ENCODE data around the gene RBM47.

Gene RBM47

GRCh38 chr4:40492691-40493090 lies 137.0 kb downstream of the RBM47 start:
- no peak overlapping the region for H3K4me3 Mint-ChIP-seq
- H3K9me3 Mint-ChIP-seq: no peaks in the 10 kb centered on the region
- H3K27me3 Mint-ChIP-seq: no peaks in the 10 kb centered on the region
- peak overlapping the region; percentile 43 for H3K27ac Mint-ChIP-seq
- peaks cover 87% of the 10 kb centered on the region for H3K36me3 Mint-ChIP-seq (ENCODE audit: low read depth)
- peaks cover 74% of the 10 kb centered on the region for H3K4me1 Mint-ChIP-seq (ENCODE audit: low read depth)
- intact Hi-C loops (cut with micrococcal nuclease): no loop called here

DNA sequence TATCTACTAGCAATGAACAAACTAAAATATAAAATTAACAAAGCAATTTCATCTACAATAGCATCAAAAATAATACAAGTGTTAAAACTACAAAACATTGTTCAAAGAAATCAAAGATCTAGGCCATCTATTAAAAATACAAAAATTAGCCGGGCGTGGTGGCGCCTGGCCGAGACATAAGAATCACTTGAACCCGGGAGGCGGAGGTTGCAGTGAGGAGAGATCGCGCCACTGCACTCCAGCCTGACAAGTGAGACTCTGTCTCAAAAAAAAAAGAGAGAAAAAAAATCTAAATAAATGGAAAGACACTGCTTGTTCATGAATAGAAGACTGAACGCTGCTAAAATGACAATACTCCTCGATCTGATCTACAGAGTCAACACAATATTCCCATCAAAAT lies 139.2 kb downstream of the RBM47 start:
- Mint-ChIP-seq H3K27me3 (no peaks in the 10 kb centered on the region), H3K4me1 (ENCODE audit: low read depth) (peaks cover 84% of the 10 kb centered on the region), H3K27ac (peak overlapping the region; percentile 64), H3K36me3 (ENCODE audit: low read depth) (peaks cover 76% of the 10 kb centered on the region), H3K9me3 (no peaks in the 10 kb centered on the region), H3K4me3 (no peak overlapping the region)
- intact Hi-C loops (cut with micrococcal nuclease): no loop called here

- intact Hi-C loops (cut with micrococcal nuclease): no loop called here
- Mint-ChIP-seq H3K36me3 (ENCODE audit: low read depth) (peaks cover 76% of the 10 kb centered on the region), H3K27me3 (no peaks in the 10 kb centered on the region), H3K9me3 (no peaks in the 10 kb centered on the region), H3K27ac (peak overlapping the region; percentile 64), H3K4me3 (no peak overlapping the region), H3K4me1 (ENCODE audit: low read depth) (peaks cover 86% of the 10 kb centered on the region)
These were observed 139.7 kb downstream of the RBM47 start for GRCh38 chr4:40489961-40490360.

GRCh38 chr4:40486534-40486933 lies 143.1 kb downstream of the RBM47 start:
- intact Hi-C loops (cut with micrococcal nuclease): no loop called here
- H3K27ac Mint-ChIP-seq: peak overlapping the region; percentile 27

GRCh38 chr4:40484346-40485090 lies 145.1 kb downstream of the RBM47 start:
- peaks cover 80% of the 10 kb centered on the region for H3K36me3 Mint-ChIP-seq (ENCODE audit: low read depth)
- peaks cover 59% of the 10 kb centered on the region for H3K4me1 Mint-ChIP-seq (ENCODE audit: low read depth)
- no peak overlapping the region for H3K27ac Mint-ChIP-seq
- intact Hi-C loops (cut with micrococcal nuclease): no loop called here
- no peaks in the 10 kb centered on the region for H3K9me3 Mint-ChIP-seq
- no peak overlapping the region for H3K4me3 Mint-ChIP-seq
- H3K27me3 Mint-ChIP-seq: no peaks in the 10 kb centered on the region

More at GRCh38 chr4:40486534-40486933, 143.1 kb downstream of the RBM47 start:
- H3K4me1 Mint-ChIP-seq (ENCODE audit: low read depth): peaks cover 79% of the 10 kb centered on the region
- no peak overlapping the region for H3K4me3 Mint-ChIP-seq
- H3K36me3 Mint-ChIP-seq (ENCODE audit: low read depth): peaks cover 75% of the 10 kb centered on the region
- no peaks in the 10 kb centered on the region for H3K9me3 Mint-ChIP-seq
- no peaks in the 10 kb centered on the region for H3K27me3 Mint-ChIP-seq

DNA sequence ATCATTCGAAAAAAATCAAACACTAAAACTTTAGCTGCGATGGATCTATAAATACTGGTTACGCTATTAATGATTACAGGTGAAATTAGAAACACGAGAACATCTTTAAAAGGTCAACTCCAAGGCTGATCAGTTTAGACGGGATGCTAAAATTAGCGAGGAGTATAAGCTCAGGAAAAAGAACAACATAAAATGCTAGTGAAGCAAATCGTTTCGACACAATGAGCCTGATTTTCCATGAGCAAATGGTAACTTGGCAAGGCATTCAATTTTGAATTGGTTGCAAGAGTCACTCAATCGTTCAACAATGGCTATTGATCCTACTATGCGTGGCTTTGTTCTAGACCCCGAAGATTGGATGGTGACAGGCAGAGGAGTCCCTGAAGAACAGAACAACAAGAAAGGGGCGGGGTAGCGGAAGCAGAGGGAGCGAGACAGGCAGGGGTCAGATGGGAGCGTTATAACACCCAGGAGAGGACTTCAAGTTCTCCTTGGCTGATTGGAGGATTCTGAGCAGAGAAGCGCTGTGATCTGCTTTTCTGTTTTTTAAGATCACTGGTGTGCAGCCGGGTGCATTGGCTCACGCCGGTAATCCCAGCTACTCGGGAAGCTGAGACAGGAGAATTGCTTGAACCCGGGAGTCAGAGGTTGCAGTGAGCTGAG lies 146.5 kb downstream of the RBM47 start:
- Mint-ChIP-seq H3K4me1 (ENCODE audit: low read depth) (peaks cover 50% of the 10 kb centered on the region), H3K27me3 (no peaks in the 10 kb centered on the region), H3K9me3 (no peaks in the 10 kb centered on the region), H3K4me3 (no peak overlapping the region), H3K36me3 (ENCODE audit: low read depth) (peaks cover 71% of the 10 kb centered on the region), H3K27ac (no peak overlapping the region)
- intact Hi-C loops (cut with micrococcal nuclease): no loop called here

DNA sequence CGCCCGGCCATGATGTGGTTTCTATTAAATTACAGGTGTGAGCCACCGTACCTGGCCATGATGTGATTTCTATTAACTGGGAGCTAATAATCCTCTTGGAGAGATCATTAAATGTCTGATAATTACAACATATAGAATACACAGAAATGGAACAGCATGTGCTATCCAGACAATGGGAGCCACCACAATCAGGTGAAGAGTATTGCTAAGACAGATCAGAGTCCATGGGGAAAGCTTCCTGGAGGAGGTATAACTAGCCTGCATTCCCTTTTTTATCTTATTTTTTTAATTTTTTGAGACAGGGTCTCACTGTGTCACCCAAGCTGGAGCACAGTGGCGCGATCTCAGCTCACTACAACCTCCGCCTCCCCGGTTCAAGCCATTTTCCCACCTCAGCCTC lies 147.7 kb downstream of the RBM47 start:
- H3K9me3 Mint-ChIP-seq: no peaks in the 10 kb centered on the region
- H3K27ac Mint-ChIP-seq: no peak overlapping the region
- peaks cover 46% of the 10 kb centered on the region for H3K4me1 Mint-ChIP-seq (ENCODE audit: low read depth)

GRCh38 chr4:40480291-40480690 lies 149.4 kb downstream of the RBM47 start:
- Mint-ChIP-seq H3K27me3 (no peaks in the 10 kb centered on the region), H3K36me3 (ENCODE audit: low read depth) (peaks cover 75% of the 10 kb centered on the region), H3K9me3 (no peaks in the 10 kb centered on the region), H3K27ac (no peak overlapping the region), H3K4me1 (ENCODE audit: low read depth) (peaks cover 55% of the 10 kb centered on the region), H3K4me3 (no peak overlapping the region)
- intact Hi-C loops (cut with micrococcal nuclease): no loop called here

More for the DNA sequence above, 147.7 kb downstream of the RBM47 start:
- H3K27me3 Mint-ChIP-seq: no peaks in the 10 kb centered on the region
- no peak overlapping the region for H3K4me3 Mint-ChIP-seq
- intact Hi-C loops (cut with micrococcal nuclease): no loop called here
- peaks cover 72% of the 10 kb centered on the region for H3K36me3 Mint-ChIP-seq (ENCODE audit: low read depth)

DNA sequence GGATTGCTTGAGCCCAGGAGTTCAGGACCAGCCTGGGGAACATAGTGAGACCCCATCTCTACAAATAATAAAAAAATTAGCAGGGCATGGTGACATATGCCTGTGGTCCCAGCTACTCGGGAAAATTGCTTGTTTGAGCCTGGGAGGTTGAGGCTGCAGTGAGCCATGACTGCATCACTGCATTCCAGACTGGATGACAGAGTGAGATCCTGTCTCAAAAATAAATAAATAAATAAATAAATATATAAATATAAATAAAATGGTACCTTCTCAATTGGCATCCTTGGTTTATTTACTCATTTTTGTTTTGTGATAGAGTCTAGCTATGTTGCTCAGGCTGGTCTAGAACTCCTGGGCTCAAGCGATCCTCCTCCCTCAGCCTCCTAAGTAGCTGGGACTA lies 150.3 kb downstream of the RBM47 start:
- Mint-ChIP-seq H3K4me3 (no peak overlapping the region), H3K9me3 (no peaks in the 10 kb centered on the region), H3K36me3 (ENCODE audit: low read depth) (peaks cover 66% of the 10 kb centered on the region), H3K27ac (no peak overlapping the region), H3K27me3 (no peaks in the 10 kb centered on the region), H3K4me1 (ENCODE audit: low read depth) (peaks cover 46% of the 10 kb centered on the region)
- intact Hi-C loops (cut with micrococcal nuclease): no loop called here

- intact Hi-C loops (cut with micrococcal nuclease): no loop called here
- Mint-ChIP-seq H3K9me3 (no peaks in the 10 kb centered on the region), H3K27me3 (no peaks in the 10 kb centered on the region), H3K36me3 (ENCODE audit: low read depth) (peaks cover 57% of the 10 kb centered on the region), H3K4me3 (no peak overlapping the region), H3K4me1 (ENCODE audit: low read depth) (peaks cover 48% of the 10 kb centered on the region), H3K27ac (no peak overlapping the region)
These were observed 154.1 kb downstream of the RBM47 start for GRCh38 chr4:40475609-40476008.

DNA sequence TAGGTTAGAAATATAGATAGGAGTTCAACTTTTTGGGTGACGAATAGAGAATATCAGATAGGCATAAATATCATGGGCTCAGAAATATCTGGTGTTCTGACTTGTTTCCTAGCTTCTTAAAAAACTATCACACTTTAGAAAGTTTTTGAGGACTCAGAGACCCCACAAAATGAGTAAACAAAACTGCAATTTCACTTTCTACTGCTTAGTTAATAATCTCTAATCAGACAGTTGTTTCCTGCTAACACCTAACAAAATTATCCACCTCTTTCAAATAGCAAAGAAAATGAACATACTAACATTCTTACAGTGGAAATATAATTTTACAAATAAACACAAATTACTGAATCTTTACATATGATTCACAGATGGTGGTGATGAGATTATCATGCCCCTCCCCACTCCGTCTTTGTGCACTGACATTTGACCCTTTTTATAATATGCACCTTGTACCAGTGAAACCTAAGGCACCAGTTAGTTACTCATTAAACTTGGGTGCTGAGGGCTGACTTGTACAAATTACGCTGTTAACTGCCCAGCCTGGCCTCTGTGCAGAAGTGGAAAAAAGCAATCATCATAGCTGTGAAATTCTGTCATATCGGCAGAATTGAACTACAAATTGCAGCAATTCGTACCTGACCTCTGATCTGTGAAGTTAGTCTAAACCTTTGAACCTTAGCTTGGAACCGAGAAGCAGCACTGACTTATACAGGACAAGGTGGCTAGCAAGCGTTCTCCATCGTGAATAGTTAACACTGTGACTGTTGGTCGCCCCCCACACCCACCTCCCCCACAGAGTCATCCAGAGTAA lies 155.9 kb downstream of the RBM47 start:
- intact Hi-C loops (cut with micrococcal nuclease): no loop called here
- no peaks in the 10 kb centered on the region for H3K9me3 Mint-ChIP-seq
- H3K4me3 Mint-ChIP-seq: no peak overlapping the region
- H3K27ac Mint-ChIP-seq: no peak overlapping the region
- H3K4me1 Mint-ChIP-seq (ENCODE audit: low read depth): peaks cover 52% of the 10 kb centered on the region
- no peaks in the 10 kb centered on the region for H3K27me3 Mint-ChIP-seq
- H3K36me3 Mint-ChIP-seq (ENCODE audit: low read depth): peaks cover 55% of the 10 kb centered on the region

GRCh38 chr4:40471923-40472322 lies 157.7 kb downstream of the RBM47 start:
- H3K9me3 Mint-ChIP-seq: no peaks in the 10 kb centered on the region
- no peaks in the 10 kb centered on the region for H3K27me3 Mint-ChIP-seq
- peaks cover 57% of the 10 kb centered on the region for H3K36me3 Mint-ChIP-seq (ENCODE audit: low read depth)
- H3K27ac Mint-ChIP-seq: peak overlapping the region; percentile 39
- intact Hi-C loops (cut with micrococcal nuclease): no loop called here
- H3K4me3 Mint-ChIP-seq: no peak overlapping the region
- peaks cover 39% of the 10 kb centered on the region for H3K4me1 Mint-ChIP-seq (ENCODE audit: low read depth)

DNA sequence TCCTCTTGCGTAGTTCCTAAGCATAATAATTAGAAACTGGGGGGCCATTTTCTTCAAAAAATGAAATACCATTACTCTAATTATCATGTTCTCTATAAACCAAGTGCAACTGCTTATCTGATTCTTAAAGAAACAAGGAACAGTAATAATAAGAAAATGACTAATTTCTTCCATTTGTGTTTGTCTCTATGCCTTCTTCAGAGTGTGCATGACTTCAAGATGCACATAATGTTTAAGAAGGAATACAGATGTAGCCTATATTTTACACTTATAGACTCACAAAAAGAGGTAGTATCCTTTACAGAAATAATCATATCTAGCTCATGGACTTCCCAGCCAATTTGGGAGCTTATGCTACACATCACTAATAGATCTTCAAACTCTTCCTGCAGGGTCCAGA lies 162.9 kb downstream of the RBM47 start:
- Mint-ChIP-seq H3K27ac (no peak overlapping the region), H3K36me3 (ENCODE audit: low read depth) (peaks cover 79% of the 10 kb centered on the region), H3K27me3 (no peaks in the 10 kb centered on the region), H3K4me3 (no peak overlapping the region), H3K4me1 (ENCODE audit: low read depth) (peaks cover 15% of the 10 kb centered on the region), H3K9me3 (no peaks in the 10 kb centered on the region)
- intact Hi-C loops (cut with micrococcal nuclease): no loop called here

DNA sequence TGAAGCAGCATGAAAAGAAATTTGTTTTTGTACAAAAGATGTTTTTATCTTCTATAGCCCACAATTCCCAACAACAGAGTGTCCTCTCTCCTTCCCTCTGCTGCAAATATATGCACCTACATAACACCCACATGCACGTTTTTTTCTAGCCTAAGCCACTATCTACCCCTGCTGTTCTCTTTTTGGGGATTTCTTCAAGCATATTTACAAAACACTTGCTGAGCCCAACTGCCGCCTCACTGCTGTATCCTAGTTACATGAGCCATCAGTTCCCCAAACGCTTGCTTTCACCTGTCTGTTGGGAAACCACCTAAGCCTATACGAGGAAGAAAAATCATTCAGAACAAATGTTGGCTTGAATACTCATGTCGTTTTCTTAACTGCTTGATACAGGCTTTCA lies 167.3 kb downstream of the RBM47 start:
- Mint-ChIP-seq H3K36me3 (ENCODE audit: low read depth) (peaks cover 69% of the 10 kb centered on the region), H3K27ac (peak overlapping the region; percentile 14), H3K4me1 (ENCODE audit: low read depth) (no peaks in the 10 kb centered on the region), H3K4me3 (no peak overlapping the region), H3K27me3 (no peaks in the 10 kb centered on the region), H3K9me3 (no peaks in the 10 kb centered on the region)
- intact Hi-C loops (cut with micrococcal nuclease): no loop called here
